Neural cell (in vitro differentiated cells): ENCODE measurements around the gene HSPB7. TPM values are rescaled to one million over a fixed set of nuclear protein-coding genes. Genes with fewer than 3 reads are reported as not detected.

Source experiments
- H2AFZ ChIP-seq: fragments of 200-600, 300-800 bp; sonication (generic), shearing (Covaris generic); 2 replicates; pipeline ENCODE4 v1.6.0; 2014; ENCODE audit warnings: low read depth, mild to moderate bottlenecking, antibody characterized with exemption, low read length, moderate library complexity
- H3F3A ChIP-seq: fragments of 200-600 bp; shearing (Covaris generic); 2 replicates; pipeline ENCODE4 v1.6.1; 2016; ENCODE audit warnings: mild to moderate bottlenecking, moderate library complexity, mixed read lengths, antibody characterized with exemption, low read length; ENCODE audit not compliant: insufficient read depth, poor library complexity, severe bottlenecking
- H3K27ac ChIP-seq: fragments of 200-600, 300-800 bp; sonication (generic), shearing (Covaris generic); 2 replicates; pipeline ENCODE4 v1.5.1; 2014; ENCODE audit warnings: mild to moderate bottlenecking, low read length, moderate library complexity
- H3K27me3 ChIP-seq: fragments of 300-800, 200-600 bp; sonication (generic), shearing (Covaris generic); 2 replicates; pipeline ENCODE4 v1.6.0; 2014; ENCODE audit warnings: mild to moderate bottlenecking, low read depth, low read length, moderate library complexity; ENCODE audit not compliant: insufficient read depth
- H3K36me3 ChIP-seq: fragments of 300-800, 200-600 bp; sonication (generic), shearing (Covaris generic); 2 replicates; pipeline ENCODE4 v1.5.1; 2014; ENCODE audit warnings: mild to moderate bottlenecking, antibody characterized with exemption, low read length, moderate library complexity; ENCODE audit not compliant: insufficient read depth
- H3K4me2 ChIP-seq: fragments of 300-800, 200-600 bp; sonication (generic), shearing (Covaris generic); 2 replicates; pipeline ENCODE4 v1.6.0; 2014; ENCODE audit warnings: mild to moderate bottlenecking, low read length
- H3K4me3 ChIP-seq: fragments of 300-800, 200-600 bp; sonication (generic), shearing (Covaris generic); 2 replicates; pipeline ENCODE4 v1.5.1; 2014; ENCODE audit warnings: mild to moderate bottlenecking, low read length, moderate library complexity
- H3K79me2 ChIP-seq: fragments of 200-600 bp; shearing (Covaris generic); replicated peaks from 2 replicates; pipeline ENCODE4 v1.6.0; 2014; ENCODE audit warnings: mild to moderate bottlenecking, low read length, moderate library complexity; ENCODE audit not compliant: insufficient read depth
- H3K9ac ChIP-seq: fragments of 300-800, 200-600 bp; sonication (generic), shearing (Covaris generic); 2 replicates; pipeline ENCODE4 v1.6.1; 2016; ENCODE audit warnings: mild to moderate bottlenecking, low read length, mixed read lengths
- H3K9me2 ChIP-seq: fragments of 200-600 bp; shearing (Covaris generic); 2 replicates; pipeline ENCODE4 v1.6.1; 2016; ENCODE audit warnings: mild to moderate bottlenecking, low read length, mixed read lengths; ENCODE audit not compliant: insufficient read depth
- H3K9me3 ChIP-seq: fragments of 200-600, 300-800 bp; sonication (generic), shearing (Covaris generic); 2 replicates; pipeline ENCODE4 v1.6.1; 2016; ENCODE audit warnings: mild to moderate bottlenecking, mixed run types, low read length, moderate library complexity, mixed read lengths
- H4K20me1 ChIP-seq: fragments of 200-600 bp; shearing (Covaris generic); 2 replicates; pipeline ENCODE4 v1.6.1; 2016; ENCODE audit warnings: mild to moderate bottlenecking, mixed run types; ENCODE audit not compliant: insufficient read depth
- CTCF ChIP-seq: fragments of 450-650 bp; IDR thresholded peaks from 2 replicates; pipeline ENCODE4 v1.5.1; 2014; ENCODE audit warnings: antibody characterized with exemption, mild to moderate bottlenecking, moderate library complexity; ENCODE audit not compliant: poor library complexity, severe bottlenecking
- EP300 ChIP-seq: fragments of 450-650 bp; conservative IDR thresholded peaks from 2 replicates; pipeline ENCODE4 v1.6.1; 2014; ENCODE audit warnings: antibody characterized with exemption, mild to moderate bottlenecking, moderate library complexity; ENCODE audit not compliant: poor library complexity, severe bottlenecking
- EZH2 ChIP-seq: fragments of 200-600, 300-800 bp; shearing (Covaris generic), sonication (generic); IDR thresholded peaks from 2 replicates; pipeline ENCODE4 v1.6.1; 2014; ENCODE audit warnings: antibody characterized with exemption, low read length, borderline replicate concordance, mild to moderate bottlenecking; ENCODE audit not compliant: insufficient read depth, poor library complexity, severe bottlenecking
- MXI1 ChIP-seq: fragments of 450-650 bp; conservative IDR thresholded peaks from 2 replicates; pipeline ENCODE4 v1.6.1; 2014; ENCODE audit warnings: antibody characterized with exemption, mild to moderate bottlenecking; ENCODE audit not compliant: poor library complexity, severe bottlenecking
- POLR2AphosphoS5 ChIP-seq: IDR thresholded peaks from 2 replicates; pipeline ENCODE4 v1.6.1; 2012
- RAD21 ChIP-seq: fragments of 450-650 bp; conservative IDR thresholded peaks from 2 replicates; pipeline ENCODE4 v1.6.1; 2014; ENCODE audit warnings: antibody characterized with exemption, mild to moderate bottlenecking, moderate library complexity
- REST ChIP-seq: IDR thresholded peaks from 2 replicates; pipeline ENCODE4 v1.6.1; 2012; ENCODE audit warnings: borderline replicate concordance
- SMC3 ChIP-seq: fragments of 450-650 bp; conservative IDR thresholded peaks from 2 replicates; pipeline ENCODE4 v1.6.1; 2014; ENCODE audit warnings: antibody characterized with exemption, mild to moderate bottlenecking, moderate library complexity; ENCODE audit not compliant: poor library complexity
- TAF1 ChIP-seq: IDR thresholded peaks from 2 replicates; pipeline ENCODE4 v1.6.1; 2012; ENCODE audit warnings: low read depth
- polyA plus RNA-seq: library from polyadenylated mRNA; depleted of rRNA; stranded (reverse); fragments of >200 nt; gene quantifications from 2 replicates; pipeline ENCODE4 v1.2.3, GENCODE V29; 2014

Gene HSPB7
- polyA plus RNA-seq, 1 donor from 2014 or later = not detected

GRCh38 chr1:15970911-15971310 is 46.9 kb downstream of the HSPB7 start:
- H3K4me3 ChIP-seq = no peak overlapping the region
- H3K9ac ChIP-seq = no peak overlapping the region
- no peak overlapping the region for H3K27ac ChIP-seq
- peaks cover 50% of the 10 kb centered on the region for H3K79me2 ChIP-seq
- H3K36me3 ChIP-seq = peaks cover 23% of the 10 kb centered on the region
- no peak overlapping the region for H2AFZ ChIP-seq
- no peaks in the 10 kb centered on the region for H3F3A ChIP-seq
- no peaks in the 10 kb centered on the region for H3K27me3 ChIP-seq
- H4K20me1 ChIP-seq = peaks cover 3% of the 10 kb centered on the region
- peaks cover 4% of the 10 kb centered on the region for H3K9me3 ChIP-seq
- no peak for TF ChIP-seq RAD21
- TF ChIP-seq EP300 = no peak
- TF ChIP-seq POLR2AphosphoS5 = no peak
- TF ChIP-seq TAF1 = no peak
- TF ChIP-seq MXI1 = no peak
- TF ChIP-seq EZH2 = no peak
- no peak for TF ChIP-seq SMC3
- no peak for TF ChIP-seq REST
- no peak for TF ChIP-seq CTCF
- no peaks in the 10 kb centered on the region for H3K9me2 ChIP-seq
- H3K4me2 ChIP-seq = no peak overlapping the region

GRCh38 chr1:15969321-15969880 is 48.4 kb downstream of the HSPB7 start:
- H3K27me3 ChIP-seq = no peaks in the 10 kb centered on the region
- no peak overlapping the region for H2AFZ ChIP-seq
- no peak overlapping the region for H3K27ac ChIP-seq
- peaks cover 4% of the 10 kb centered on the region for H3K9me3 ChIP-seq
- H3K4me2 ChIP-seq = no peak overlapping the region
- H3K79me2 ChIP-seq = peaks cover 51% of the 10 kb centered on the region
- H4K20me1 ChIP-seq = peaks cover 3% of the 10 kb centered on the region
- no peak overlapping the region for H3K9ac ChIP-seq
- no peak for TF ChIP-seq EZH2
- TF ChIP-seq RAD21 = no peak
- no peak for TF ChIP-seq EP300
- TF ChIP-seq CTCF = no peak
- no peak for TF ChIP-seq MXI1
- TF ChIP-seq REST = no peak
- TF ChIP-seq SMC3 = no peak
- no peak for TF ChIP-seq POLR2AphosphoS5
- TF ChIP-seq TAF1 = no peak
- H3K9me2 ChIP-seq = no peaks in the 10 kb centered on the region
- peaks cover 23% of the 10 kb centered on the region for H3K36me3 ChIP-seq
- H3F3A ChIP-seq = no peaks in the 10 kb centered on the region
- H3K4me3 ChIP-seq = no peak overlapping the region
